Measurements from ENCODE around the gene TRIM4.
"Not testable (repeated sequence)": the region's sequence is repeated elsewhere in the genome, so short reads cannot be mapped to it uniquely, and the experiment has no call there.

GRCh38 chr7:99888366-99888765, 31.0 kb downstream of the TRIM4 start:
- TF ChIP-seq, protein P1, sequence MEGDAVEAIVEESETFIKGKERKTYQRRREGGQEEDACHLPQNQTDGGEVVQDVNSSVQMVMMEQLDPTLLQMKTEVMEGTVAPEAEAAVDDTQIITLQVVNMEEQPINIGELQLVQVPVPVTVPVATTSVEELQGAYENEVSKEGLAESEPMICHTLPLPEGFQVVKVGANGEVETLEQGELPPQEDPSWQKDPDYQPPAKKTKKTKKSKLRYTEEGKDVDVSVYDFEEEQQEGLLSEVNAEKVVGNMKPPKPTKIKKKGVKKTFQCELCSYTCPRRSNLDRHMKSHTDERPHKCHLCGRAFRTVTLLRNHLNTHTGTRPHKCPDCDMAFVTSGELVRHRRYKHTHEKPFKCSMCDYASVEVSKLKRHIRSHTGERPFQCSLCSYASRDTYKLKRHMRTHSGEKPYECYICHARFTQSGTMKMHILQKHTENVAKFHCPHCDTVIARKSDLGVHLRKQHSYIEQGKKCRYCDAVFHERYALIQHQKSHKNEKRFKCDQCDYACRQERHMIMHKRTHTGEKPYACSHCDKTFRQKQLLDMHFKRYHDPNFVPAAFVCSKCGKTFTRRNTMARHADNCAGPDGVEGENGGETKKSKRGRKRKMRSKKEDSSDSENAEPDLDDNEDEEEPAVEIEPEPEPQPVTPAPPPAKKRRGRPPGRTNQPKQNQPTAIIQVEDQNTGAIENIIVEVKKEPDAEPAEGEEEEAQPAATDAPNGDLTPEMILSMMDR (IDR thresholded peaks at IDR 0.05): not testable (repeated sequence)
- not testable (repeated sequence) for TF ChIP-seq POLR2A (IDR thresholded peaks at IDR 0.05)

Measured in body of pancreas (tissue), 4 donors.